ENCODE data around the gene EML4. TPM values are rescaled to one million over a fixed set of nuclear protein-coding genes. Genes with fewer than 3 reads are reported as not detected.

Gene EML4
- total RNA-seq, 4 donors from 2014 or later, result 27.4 to 96.8 (median 58.0) TPM

GRCh38 chr2:42281416-42282081, 112.4 kb downstream of the EML4 start:
- intact Hi-C loops (cut with DNase I; ENCODE audit: low total_unique reads), result no loop called here
- no peaks in the 10 kb centered on the region for H3K4me1 ChIP-seq
- no peaks in the 10 kb centered on the region for H3K9me3 ChIP-seq
- H3K4me3 ChIP-seq, result no peak overlapping the region
- no peak for TF ChIP-seq CTCF (IDR thresholded peaks at IDR 0.05)
- no peak for TF ChIP-seq POLR2A (IDR thresholded peaks at IDR 0.05)
- H3K27me3 ChIP-seq, result no peaks in the 10 kb centered on the region
- no peak overlapping the region for H3K27ac ChIP-seq
- DNase-seq, result no peak
- no peaks in the 10 kb centered on the region for H3K36me3 ChIP-seq

- Histone ChIP-seq H3K36me3 (no peaks in the 10 kb centered on the region), H3K9me3 (no peaks in the 10 kb centered on the region), H3K27me3 (no peaks in the 10 kb centered on the region), H3K4me1 (no peaks in the 10 kb centered on the region), H3K27ac (no peak overlapping the region), H3K4me3 (no peak overlapping the region)
- intact Hi-C loops (cut with DNase I; ENCODE audit: low total_unique reads), result no loop called here
- TF ChIP-seq CTCF (IDR thresholded peaks at IDR 0.05), result no peak
- no peak for TF ChIP-seq POLR2A (IDR thresholded peaks at IDR 0.05)
- no peak for DNase-seq
Observed at GRCh38 chr2:42284019-42284418, 114.9 kb downstream of the EML4 start.

GRCh38 chr2:42286268-42286946, 117.3 kb downstream of the EML4 start:
- H3K4me3 ChIP-seq, result no peak overlapping the region
- no peak for DNase-seq
- H3K9me3 ChIP-seq, result no peaks in the 10 kb centered on the region
- no peaks in the 10 kb centered on the region for H3K4me1 ChIP-seq
- no peak for TF ChIP-seq POLR2A (IDR thresholded peaks at IDR 0.05)
- TF ChIP-seq CTCF (IDR thresholded peaks at IDR 0.05), result no peak
- no peaks in the 10 kb centered on the region for H3K36me3 ChIP-seq
- H3K27me3 ChIP-seq, result no peaks in the 10 kb centered on the region
- no peak overlapping the region for H3K27ac ChIP-seq
- intact Hi-C loops (cut with DNase I; ENCODE audit: low total_unique reads), result no loop called here

DNA sequence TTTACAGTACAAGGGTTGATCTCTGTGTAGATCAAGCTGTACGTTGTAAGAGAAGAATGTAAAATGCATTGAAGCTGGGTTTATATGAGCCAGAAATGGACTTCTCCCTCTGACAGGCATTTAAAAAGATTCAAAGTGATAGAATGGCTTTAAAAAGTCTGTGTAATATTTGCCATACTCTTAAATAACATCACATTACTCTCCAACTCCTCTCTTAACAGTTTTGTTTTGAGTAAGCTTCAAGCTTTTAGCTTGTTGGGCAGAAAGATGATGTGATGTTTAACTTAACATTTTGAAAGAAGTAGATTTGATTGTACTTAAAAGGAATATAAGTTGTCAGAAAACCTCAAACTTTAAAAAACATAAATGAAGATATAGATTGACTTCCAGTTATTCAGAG, 119.7 kb downstream of the EML4 start:
- Histone ChIP-seq H3K27ac (no peak overlapping the region), H3K36me3 (no peaks in the 10 kb centered on the region), H3K4me3 (no peak overlapping the region), H3K27me3 (no peaks in the 10 kb centered on the region), H3K9me3 (no peaks in the 10 kb centered on the region), H3K4me1 (no peaks in the 10 kb centered on the region)
- DNase-seq, result no peak
- TF ChIP-seq POLR2A (IDR thresholded peaks at IDR 0.05), result no peak
- TF ChIP-seq CTCF (IDR thresholded peaks at IDR 0.05), result no peak
- intact Hi-C loops (cut with DNase I; ENCODE audit: low total_unique reads), result no loop called here

GRCh38 chr2:42289222-42289621, 120.1 kb downstream of the EML4 start:
- H3K27ac ChIP-seq, result no peak overlapping the region
- H3K36me3 ChIP-seq, result no peaks in the 10 kb centered on the region
- H3K27me3 ChIP-seq, result no peaks in the 10 kb centered on the region
- TF ChIP-seq CTCF (IDR thresholded peaks at IDR 0.05), result no peak
- TF ChIP-seq POLR2A (IDR thresholded peaks at IDR 0.05), result no peak
- DNase-seq, result no peak
- no peak overlapping the region for H3K4me3 ChIP-seq
- H3K9me3 ChIP-seq, result no peaks in the 10 kb centered on the region
- H3K4me1 ChIP-seq, result no peaks in the 10 kb centered on the region
- intact Hi-C loops (cut with DNase I; ENCODE audit: low total_unique reads), result no loop called here
